Measurements from ENCODE around the gene ABHD3. TPM values are rescaled to one million over a fixed set of nuclear protein-coding genes. Genes with fewer than 3 reads are reported as not detected.

ABHD3 gene
- total and polyA plus RNA-seq, 2 of the 8 experiments (the other 6 are each of a cell fraction or from before 2014, with no cell fraction given), result 8.4 to 12.1 TPM

- TF ChIP-seq CHD7 (IDR thresholded peaks at IDR 0.05; ENCODE audit: insufficient replicate concordance, low read length), result no peak
- TF ChIP-seq CTCF (IDR thresholded peaks at IDR 0.05; ENCODE audit: control extremely low read depth in 1 of 3, insufficient read depth in 1 of 3, low read depth in 1 of 3, low read length in 3 of 3), result peak; percentile 7 to 44 (median 11)
- no peak for TF ChIP-seq CBX8 (IDR thresholded peaks at IDR 0.05; ENCODE audit: borderline replicate concordance, low read depth, low read length)
- TF ChIP-seq POLR2A (IDR thresholded peaks at IDR 0.05; ENCODE audit: control extremely low read depth in 1 of 2, low read depth in 2 of 2, low read length in 2 of 2), result no peak
- no peak for TF ChIP-seq HDAC2 (IDR thresholded peaks at IDR 0.05; ENCODE audit: borderline replicate concordance in 1 of 2, low read depth in 2 of 2, low read length in 2 of 2)
- peak in 1 of 2 experiments; percentile 17; a peak in 1 of 4 replicates for TF ChIP-seq RAD21 (IDR thresholded peaks at IDR 0.05 in 1 of 2, conservative IDR thresholded peaks at IDR 0.05 in 1 of 2; ENCODE audit: low read depth in 2 of 2, low read length in 2 of 2)
These were observed 40.7 kb upstream of the ABHD3 start (continued) for GRCh38 chr18:21745231-21745630.

All from H1 (cell line).